GM23338 (cell line): ENCODE data around the gene NXN. TPM values are rescaled to one million over a fixed set of nuclear protein-coding genes. Genes with fewer than 3 reads are reported as not detected.

Experiments used
- ATAC-seq: fragments of 200-7000 bp; cut with Tn5 transposase; 3 replicates; pipeline ENCODE4 v1.9.1; 2020
- DNase-seq: peaks from one replicate; pipeline ENCODE4 v3.0.0-alpha.2; 2015; ENCODE audit warnings: low spot score
- H2AFZ ChIP-seq: fragments of 200-600 bp; sonication (generic); 2 replicates; pipeline ENCODE4 v1.8.0; 2016; ENCODE audit warnings: antibody characterized with exemption, mild to moderate bottlenecking, moderate library complexity
- H3F3A ChIP-seq: fragments of 200-600 bp; sonication (generic); replicated peaks from 2 replicates; pipeline ENCODE4 v1.8.0; 2017; ENCODE audit warnings: antibody characterized with exemption, mixed run types, low read depth
- H3K27ac ChIP-seq: fragments of 200-600 bp; sonication (generic); 2 replicates; pipeline ENCODE4 v1.6.1; 2016; ENCODE audit warnings: low read depth
- H3K27me3 ChIP-seq: fragments of 200-600 bp; sonication (generic); 2 replicates; pipeline ENCODE4 v1.8.0; 2016; ENCODE audit warnings: mild to moderate bottlenecking, mixed run types, moderate library complexity; ENCODE audit not compliant: insufficient read depth
- H3K36me3 ChIP-seq: fragments of 200-600 bp; sonication (generic); 2 replicates; pipeline ENCODE4 v1.8.0; 2016; ENCODE audit warnings: mild to moderate bottlenecking; ENCODE audit not compliant: insufficient read depth
- H3K4me1 ChIP-seq: fragments of 200-600 bp; sonication (generic); 2 replicates; pipeline ENCODE4 v1.8.0; 2016; ENCODE audit warnings: mild to moderate bottlenecking, moderate library complexity; ENCODE audit not compliant: insufficient read depth
- H3K4me2 ChIP-seq: fragments of 200-600 bp; sonication (generic); 2 replicates; pipeline ENCODE4 v1.7.1; 2017; ENCODE audit warnings: mixed run types
- H3K4me3 ChIP-seq: fragments of 200-600 bp; sonication (generic); 2 replicates; pipeline ENCODE4 v1.6.1; 2016; ENCODE audit warnings: mixed run types
- H3K79me2 ChIP-seq: fragments of 200-600 bp; sonication (generic); replicated peaks from 2 replicates; pipeline ENCODE4 v1.8.0; 2017; ENCODE audit warnings: mild to moderate bottlenecking; ENCODE audit not compliant: insufficient read depth
- H3K9me2 ChIP-seq: fragments of 200-600 bp; sonication (generic); 2 replicates; pipeline ENCODE4 v1.8.0; 2017; ENCODE audit not compliant: insufficient read depth
- H4K20me1 ChIP-seq: fragments of 200-600 bp; sonication (generic); replicated peaks from 2 replicates; pipeline ENCODE4 v1.8.0; 2017; ENCODE audit warnings: mild to moderate bottlenecking; ENCODE audit not compliant: insufficient read depth
- H3K27ac Mint-ChIP-seq: 2 replicates; pipeline ENCODE4 v1.8.0; 2020; ENCODE audit warnings: inconsistent platforms, mild to moderate bottlenecking, moderate library complexity, mixed read lengths
- H3K27me3 Mint-ChIP-seq: 3 replicates; pipeline ENCODE4 v1.8.0; 2022; ENCODE audit warnings: low read depth, mild to moderate bottlenecking, moderate library complexity, mixed read lengths, inconsistent platforms; ENCODE audit not compliant: insufficient read depth, poor library complexity
- H3K36me3 Mint-ChIP-seq: 3 replicates; pipeline ENCODE4 v1.8.0; 2021; ENCODE audit warnings: low read depth, mild to moderate bottlenecking, inconsistent platforms, moderate library complexity, mixed read lengths
- H3K4me1 Mint-ChIP-seq: 3 replicates; pipeline ENCODE4 v1.8.0; 2020; ENCODE audit warnings: mild to moderate bottlenecking, inconsistent platforms, mixed read lengths
- H3K4me3 Mint-ChIP-seq: 3 replicates; pipeline ENCODE4 v1.8.0; 2021; ENCODE audit warnings: moderate library complexity, mild to moderate bottlenecking, inconsistent platforms, mixed read lengths
- H3K9me3 Mint-ChIP-seq: 3 replicates; pipeline ENCODE4 v1.8.0; 2020; ENCODE audit warnings: moderate library complexity, mild to moderate bottlenecking, inconsistent platforms, mixed read lengths
- CTCF ChIP-seq, 2 experiments: fragments of 200-600 bp in 1 of 2; sonication (generic) in 1 of 2; conservative IDR thresholded peaks; 2 replicates each; pipeline versions ENCODE4 v1.5.1 to v1.6.1; 2016 to 2017; ENCODE audit warnings: antibody characterized with exemption in 2 of 2, low read depth in 2 of 2, mild to moderate bottlenecking in 2 of 2, moderate library complexity in 1 of 2
- JUNB ChIP-seq: IDR thresholded peaks from one replicate; pipeline ENCODE4 v1.6.1; 2016; ENCODE audit warnings: antibody characterized with exemption; ENCODE audit not compliant: unreplicated experiment
- POLR2AphosphoS5 ChIP-seq: IDR thresholded peaks from 2 replicates; pipeline ENCODE4 v1.6.1; 2016; ENCODE audit warnings: antibody characterized with exemption, low read depth
- polyA plus RNA-seq: library from polyadenylated mRNA; unstranded; fragments of >200 nt; fragmentation: Nextera tagmentation; extraction: Ambion mirVana; gene quantifications from 2 replicates; pipeline ENCODE4 v1.2.1, GENCODE V29; 2016
- total RNA-seq: library from RNA; depleted of rRNA; stranded (reverse); fragments of >200 nt; shearing (Covaris generic); gene quantifications from 2 replicates; pipeline ENCODE4 v1.2.3, GENCODE V29; 2014

The NXN gene
- total and polyA plus RNA-seq, 2 experiments from 2014 or later = 31.8 to 105 TPM

- peaks cover 14% of the 10 kb centered on the region; the same call in 1 of the 2 replicates for H3F3A ChIP-seq
- H3K4me3 Mint-ChIP-seq = peak overlapping the region; percentile 37; the same call in 1 of the 3 replicates
- H3K36me3 ChIP-seq = no peaks in the 10 kb centered on the region; the same call in 1 of the 2 replicates
- peaks cover 100% of the 10 kb centered on the region for H3K79me2 ChIP-seq
- H3K27ac ChIP-seq = peak overlapping the region; percentile 93; the same call in 1 of the 2 replicates
- H3K9me2 ChIP-seq = no peaks in the 10 kb centered on the region
- H3K4me3 ChIP-seq = no peak overlapping the region
- H3K9me3 Mint-ChIP-seq = no peaks in the 10 kb centered on the region
- H3K27me3 ChIP-seq = no peaks in the 10 kb centered on the region
- no peak overlapping the region for H2AFZ ChIP-seq
- peaks cover 29% of the 10 kb centered on the region for H4K20me1 ChIP-seq
- H3K27me3 Mint-ChIP-seq = peaks cover 13% of the 10 kb centered on the region
- ATAC-seq (no peak; the same call in 2 of the 3 replicates), DNase-seq (no peak)
- peaks cover 11% of the 10 kb centered on the region for H3K36me3 Mint-ChIP-seq
- no peak for TF ChIP-seq CTCF (conservative IDR thresholded peaks at IDR 0.05; ENCODE audit: low read depth in 2 of 2)
- no peak for TF ChIP-seq POLR2AphosphoS5
- TF ChIP-seq JUNB = no peak
- peaks cover 46% of the 10 kb centered on the region for H3K4me1 ChIP-seq
- peak overlapping the region; percentile 42; the same call in 1 of the 2 replicates for H3K27ac Mint-ChIP-seq
- peak overlapping the region; percentile 28 for H3K4me2 ChIP-seq
- peaks cover 52% of the 10 kb centered on the region for H3K4me1 Mint-ChIP-seq
Measured at GRCh38 chr17:962166-962565, 17.4 kb downstream of the NXN start.

GRCh38 chr17:958712-959451 lies 20.7 kb downstream of the NXN start:
- Histone ChIP-seq H3K36me3 (no peaks in the 10 kb centered on the region; the same call in 1 of the 2 replicates), H3K27ac (peak overlapping the region; percentile 89), H3K9me2 (no peaks in the 10 kb centered on the region), H3K4me1 (peaks cover 25% of the 10 kb centered on the region), H3K4me3 (no peak overlapping the region), H3K79me2 (peaks cover 98% of the 10 kb centered on the region), H4K20me1 (peaks cover 23% of the 10 kb centered on the region), H2AFZ (no peak overlapping the region), H3F3A (peaks cover 7% of the 10 kb centered on the region; the same call in 1 of the 2 replicates), H3K27me3 (no peaks in the 10 kb centered on the region), H3K4me2 (no peak overlapping the region)
- H3K36me3 Mint-ChIP-seq = peaks cover 19% of the 10 kb centered on the region
- DNase-seq (peak; percentile 60), ATAC-seq (peak; percentile 19)
- H3K9me3 Mint-ChIP-seq = no peaks in the 10 kb centered on the region
- TF ChIP-seq CTCF (conservative IDR thresholded peaks at IDR 0.05; ENCODE audit: low read depth in 2 of 2) = no peak
- H3K27ac Mint-ChIP-seq = peak overlapping the region; percentile 68; the same call in 1 of the 2 replicates
- H3K27me3 Mint-ChIP-seq = peaks cover 16% of the 10 kb centered on the region
- no peak overlapping the region; the same call in 2 of the 3 replicates for H3K4me3 Mint-ChIP-seq
- peaks cover 47% of the 10 kb centered on the region for H3K4me1 Mint-ChIP-seq
